ENCODE results near the gene DTNB.

GRCh38 chr2:25552318-25552717 is 121.1 kb downstream of the DTNB start:
- no peak for TF ChIP-seq POLR2AphosphoS5 (IDR thresholded peaks at IDR 0.05)
- no peak for TF ChIP-seq CTCF (IDR thresholded peaks at IDR 0.05)

Measured in esophagus muscularis mucosa (tissue), 3 donors.